Measurements from ENCODE around the gene NNMT. TPM values are rescaled to one million over a fixed set of nuclear protein-coding genes. Genes with fewer than 3 reads are reported as not detected.

Gene NNMT
- total RNA-seq, 1 experiment from 2014 or later, result not detected

GRCh38 chr11:114282488-114282887, 13.7 kb upstream of the NNMT start:
- Histone ChIP-seq H3K79me1 (ENCODE audit: insufficient read depth, low read depth, low read length, poor library complexity, severe bottlenecking) (no peaks in the 10 kb centered on the region), H3K18ac (ENCODE audit: insufficient read length, low read depth, low read length) (no peak overlapping the region), H2BK15ac (ENCODE audit: low read depth, low read length) (no peak overlapping the region), H3K4me1 (ENCODE audit: insufficient read depth, low read length) (no peaks in the 10 kb centered on the region; the same call in 1 of the 2 replicates), H2BK5ac (ENCODE audit: insufficient read length, low read length) (no peak overlapping the region), H4K20me1 (ENCODE audit: control insufficient read depth, insufficient read depth, insufficient read length) (no peaks in the 10 kb centered on the region), H2BK12ac (ENCODE audit: insufficient read length, low read depth, low read length) (no peak overlapping the region), H2BK120ac (ENCODE audit: low read depth, low read length, poor library complexity, severe bottlenecking) (no peak overlapping the region), H3K23me2 (ENCODE audit: insufficient read length, low read depth, low read length, poor library complexity, severe bottlenecking) (no peaks in the 10 kb centered on the region), H3K27ac (ENCODE audit: insufficient read length, low read depth, low read length) (no peak overlapping the region), H3K4ac (ENCODE audit: low read depth, low read length) (no peak overlapping the region), H2AFZ (ENCODE audit: low read length) (no peak overlapping the region), H2AK5ac (ENCODE audit: insufficient read length, low read length) (no peak overlapping the region), H3K14ac (ENCODE audit: insufficient read depth, low read length) (no peak overlapping the region), H3K23ac (ENCODE audit: insufficient read length, low read depth, low read length) (no peak overlapping the region), H3K9me3 (ENCODE audit: control insufficient read depth, low read depth, low read length) (no peaks in the 10 kb centered on the region), H3T11ph (ENCODE audit: low read length) (no peak overlapping the region), H3K9ac (ENCODE audit: extremely low read depth, insufficient read length, low read length) (no peak overlapping the region), H2BK20ac (ENCODE audit: low read depth, low read length, poor library complexity, severe bottlenecking) (no peak overlapping the region), H4K91ac (ENCODE audit: insufficient read length, low read depth, low read length) (no peak overlapping the region), H3K4me2 (ENCODE audit: insufficient read depth, insufficient read length, low read length) (no peak overlapping the region), H4K5ac (ENCODE audit: insufficient read length, low read depth, low read length) (no peak overlapping the region), H3K56ac (ENCODE audit: insufficient read length, low read depth, low read length) (no peak overlapping the region), H3K79me2 (ENCODE audit: insufficient read depth, low read length) (no peaks in the 10 kb centered on the region), H3K27me3 (ENCODE audit: insufficient read depth, low read length) (no peaks in the 10 kb centered on the region), H4K8ac (replicated peaks; ENCODE audit: insufficient read length, low read depth, low read length) (no peak overlapping the region)
- Mint-ChIP-seq H3K27me3 (ENCODE audit: low read depth) (peaks cover 1% of the 10 kb centered on the region), H3K4me3 (no peak overlapping the region), H3K27ac (no peak overlapping the region), H3K36me3 (ENCODE audit: insufficient read depth in 1 of 3, low read depth in 3 of 3) (no peaks in the 10 kb centered on the region), H3K9me3 (no peaks in the 10 kb centered on the region), H3K4me1 (peaks cover 0 to 16% of the 10 kb centered on the region in 2 experiments; a peak in 2 of 4 replicates)
- no peak for DNase-seq
- WGBS (ENCODE audit: extremely low coverage, insufficient read length, low lambda C conversion rate), result no CpG with 5 or more reads among the region's 3 CpGs
- TF ChIP-seq, protein P1, sequence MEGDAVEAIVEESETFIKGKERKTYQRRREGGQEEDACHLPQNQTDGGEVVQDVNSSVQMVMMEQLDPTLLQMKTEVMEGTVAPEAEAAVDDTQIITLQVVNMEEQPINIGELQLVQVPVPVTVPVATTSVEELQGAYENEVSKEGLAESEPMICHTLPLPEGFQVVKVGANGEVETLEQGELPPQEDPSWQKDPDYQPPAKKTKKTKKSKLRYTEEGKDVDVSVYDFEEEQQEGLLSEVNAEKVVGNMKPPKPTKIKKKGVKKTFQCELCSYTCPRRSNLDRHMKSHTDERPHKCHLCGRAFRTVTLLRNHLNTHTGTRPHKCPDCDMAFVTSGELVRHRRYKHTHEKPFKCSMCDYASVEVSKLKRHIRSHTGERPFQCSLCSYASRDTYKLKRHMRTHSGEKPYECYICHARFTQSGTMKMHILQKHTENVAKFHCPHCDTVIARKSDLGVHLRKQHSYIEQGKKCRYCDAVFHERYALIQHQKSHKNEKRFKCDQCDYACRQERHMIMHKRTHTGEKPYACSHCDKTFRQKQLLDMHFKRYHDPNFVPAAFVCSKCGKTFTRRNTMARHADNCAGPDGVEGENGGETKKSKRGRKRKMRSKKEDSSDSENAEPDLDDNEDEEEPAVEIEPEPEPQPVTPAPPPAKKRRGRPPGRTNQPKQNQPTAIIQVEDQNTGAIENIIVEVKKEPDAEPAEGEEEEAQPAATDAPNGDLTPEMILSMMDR (conservative IDR thresholded peaks at IDR 0.05), result no peak
